Stimulated activated CD8-positive, alpha-beta memory T cell treated with anti-CD3 and anti-CD28 coated beads, Interleukin-15, amount 100 ng/mL, for 4 hours (primary cell): ENCODE data around the gene BNIP5.

Source experiments
- DNase-seq, 2 donors: peaks; one replicate each; pipeline ENCODE4 v3.0.0-alpha.2; 2020; ENCODE audit warnings: low read depth in 2 of 2

Gene BNIP5

GRCh38 chr6:36323062-36323461 is 13.6 kb downstream of the BNIP5 start:
- DNase-seq, result no peak

GRCh38 chr6:36322591-36322990 is 14.1 kb downstream of the BNIP5 start:
- no peak for DNase-seq

- no peak for DNase-seq
Measured at GRCh38 chr6:36320475-36320874, 16.2 kb downstream of the BNIP5 start.

DNA sequence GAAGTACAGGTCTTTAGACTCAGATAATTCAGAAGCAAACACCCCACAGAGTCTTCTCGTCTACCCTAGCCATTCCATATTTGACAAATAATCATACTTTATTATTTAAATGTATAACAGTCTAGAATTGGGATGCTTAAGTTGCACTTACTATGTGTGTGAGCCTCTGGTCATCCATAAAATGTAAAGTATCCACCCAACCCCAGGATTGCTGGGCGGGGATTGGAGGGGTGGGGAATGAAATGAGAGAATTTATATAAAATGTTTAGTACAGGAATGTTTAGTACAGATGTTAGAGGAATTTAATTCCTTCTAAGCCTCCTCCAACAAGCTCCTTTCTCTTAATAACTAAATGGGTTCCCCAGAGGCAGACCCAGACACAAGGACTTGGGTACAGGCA is 16.9 kb downstream of the BNIP5 start:
- DNase-seq, result no peak

DNA sequence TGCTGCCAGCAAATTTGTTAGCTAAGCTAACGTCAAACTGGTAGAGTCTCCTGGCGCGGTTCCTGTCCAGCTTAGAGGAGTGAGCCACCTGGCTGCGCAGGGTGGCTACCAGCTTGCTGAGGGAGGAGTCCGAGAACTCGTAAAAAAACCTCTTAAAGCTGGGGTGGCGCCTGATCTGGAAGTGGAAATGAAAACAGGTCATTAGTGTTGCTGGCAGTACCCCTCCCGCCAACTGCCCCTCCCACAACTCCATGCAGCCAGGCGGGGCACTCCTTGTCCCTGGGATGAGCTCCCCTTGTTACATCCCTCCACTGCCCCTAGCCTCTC is 17.3 kb downstream of the BNIP5 start:
- no peak for DNase-seq

- DNase-seq, result no peak
Measured at GRCh38 chr6:36318690-36319435, 17.8 kb downstream of the BNIP5 start.

- DNase-seq, result no peak
Measured at GRCh38 chr6:36317623-36318022, 19.1 kb downstream of the BNIP5 start.

GRCh38 chr6:36315921-36316320 is 20.8 kb downstream of the BNIP5 start:
- no peak for DNase-seq

- no peak for DNase-seq
Measured at GRCh38 chr6:36314221-36315014, 22.3 kb downstream of the BNIP5 start.

DNA sequence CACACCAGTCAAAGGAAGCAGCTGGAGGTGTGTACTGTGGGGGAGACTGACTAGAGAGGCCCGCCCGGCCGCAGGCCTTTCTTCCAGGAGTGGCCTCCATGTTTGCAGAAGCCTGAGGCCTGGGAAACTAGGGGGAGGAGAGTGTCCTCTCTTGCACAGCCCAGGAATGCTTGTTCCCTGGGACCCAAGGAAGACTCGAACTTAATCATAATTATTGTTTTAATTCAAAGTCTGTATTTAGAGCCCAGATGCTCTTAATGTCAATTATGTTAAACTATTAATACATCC is 23.1 kb downstream of the BNIP5 start:
- DNase-seq, result no peak

DNA sequence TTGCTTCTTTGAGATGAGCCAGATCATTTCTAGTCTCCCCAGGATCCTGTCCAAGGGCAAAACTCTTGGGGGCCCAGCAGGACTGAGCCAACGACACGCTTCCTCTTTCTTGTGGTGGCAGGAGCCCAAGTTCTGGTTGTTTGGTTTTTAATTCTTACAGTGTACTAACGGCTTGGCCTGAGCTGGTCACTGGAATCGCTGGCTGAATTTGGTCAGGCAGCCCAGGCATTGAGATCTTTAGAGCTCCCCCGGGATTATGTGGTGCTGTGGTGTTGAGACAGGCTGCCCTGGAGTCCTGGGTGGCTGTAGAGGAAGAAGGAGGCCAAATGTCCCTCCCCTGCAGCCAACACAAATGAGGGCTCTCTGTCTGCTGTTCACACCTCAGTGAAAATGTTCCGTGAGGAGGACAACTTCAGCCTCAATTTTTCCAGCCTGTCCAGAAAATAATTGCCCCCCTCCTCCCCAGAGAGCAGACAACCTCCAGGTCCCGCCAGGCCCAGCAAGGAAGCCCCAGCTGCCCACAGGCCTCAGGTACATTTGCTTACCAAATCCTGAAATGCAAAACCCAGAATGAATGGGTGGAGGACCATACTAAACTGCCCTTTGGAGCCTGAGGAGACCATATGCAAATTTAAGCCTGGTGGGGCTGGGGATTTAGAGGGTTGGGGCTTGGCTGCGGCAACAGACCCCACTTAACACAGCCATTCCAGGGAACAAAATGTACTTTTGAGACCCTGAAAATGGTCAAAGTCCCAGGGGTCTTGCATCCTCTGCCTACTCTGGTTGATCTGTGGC is 23.6 kb downstream of the BNIP5 start:
- no peak for DNase-seq

DNA sequence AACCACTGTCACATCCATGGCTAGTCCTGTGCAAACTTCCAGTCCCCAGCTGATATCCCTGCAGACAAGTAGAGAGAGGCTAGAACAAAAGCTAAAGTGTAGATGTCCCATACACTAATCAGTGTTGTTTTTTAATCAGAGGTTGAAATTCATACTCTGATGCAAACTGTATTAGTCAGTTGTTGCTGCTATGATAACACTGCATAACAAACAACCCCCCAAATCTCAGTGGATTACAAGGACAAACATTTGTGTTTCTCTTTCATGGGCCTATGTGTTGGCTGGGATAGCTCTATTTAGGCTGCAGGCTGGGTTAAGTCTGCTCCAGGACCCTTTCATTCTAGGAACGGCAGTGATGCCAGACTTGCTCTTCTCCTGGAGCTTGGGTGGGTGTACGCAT is 26.8 kb downstream of the BNIP5 start:
- DNase-seq, result no peak

- no peak for DNase-seq
Measured at GRCh38 chr6:36309203-36309602, 27.5 kb downstream of the BNIP5 start.

- DNase-seq, result no peak
Measured at GRCh38 chr6:36308514-36308913, 28.2 kb downstream of the BNIP5 start.

DNA sequence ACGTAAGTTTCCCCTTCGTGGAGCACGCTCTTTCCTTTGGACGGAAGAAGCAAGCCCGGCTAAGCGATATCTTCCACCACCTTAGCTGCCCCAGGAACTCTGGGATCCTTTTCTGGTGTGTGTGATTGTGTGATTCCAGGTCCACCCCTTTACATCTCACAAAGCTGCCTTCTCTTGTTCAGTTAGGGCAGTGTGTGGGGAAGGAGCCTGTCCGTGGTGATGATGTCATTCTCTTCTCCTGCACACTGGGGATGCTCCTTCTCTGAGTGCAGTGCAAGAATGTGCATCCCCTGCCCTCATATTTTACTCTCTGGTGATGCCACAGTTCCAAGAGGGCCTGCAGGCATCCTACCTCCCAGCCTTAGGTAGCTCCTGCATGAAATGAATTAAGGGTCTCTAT is 30.3 kb downstream of the BNIP5 start:
- no peak for DNase-seq

DNA sequence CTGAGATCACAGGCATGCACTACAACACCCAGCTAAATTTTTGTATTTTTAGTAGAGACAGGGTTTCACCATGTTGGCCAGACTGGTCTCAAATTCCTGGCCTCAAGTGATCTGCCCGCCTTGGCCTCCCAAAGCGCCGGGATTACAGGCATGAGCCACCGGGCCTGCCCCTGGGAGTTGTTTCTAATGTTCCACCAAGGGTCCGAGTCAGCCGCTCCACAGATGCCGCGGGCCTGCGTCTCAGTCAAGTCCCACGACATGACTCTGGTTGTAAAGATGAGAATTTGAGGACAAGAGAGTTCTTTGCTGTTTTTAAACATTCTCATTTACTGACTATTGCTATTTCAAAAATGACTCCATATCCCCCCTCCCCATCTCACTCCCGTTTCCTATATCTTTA is 30.8 kb downstream of the BNIP5 start:
- DNase-seq, result no peak

- DNase-seq, result peak; percentile 67 to 85
Measured at GRCh38 chr6:36302227-36302976, 34.3 kb downstream of the BNIP5 start.

- DNase-seq, result no peak
Measured at GRCh38 chr6:36301781-36302180, 34.9 kb downstream of the BNIP5 start.

- no peak for DNase-seq
Measured at GRCh38 chr6:36301085-36301658, 35.5 kb downstream of the BNIP5 start.

DNA sequence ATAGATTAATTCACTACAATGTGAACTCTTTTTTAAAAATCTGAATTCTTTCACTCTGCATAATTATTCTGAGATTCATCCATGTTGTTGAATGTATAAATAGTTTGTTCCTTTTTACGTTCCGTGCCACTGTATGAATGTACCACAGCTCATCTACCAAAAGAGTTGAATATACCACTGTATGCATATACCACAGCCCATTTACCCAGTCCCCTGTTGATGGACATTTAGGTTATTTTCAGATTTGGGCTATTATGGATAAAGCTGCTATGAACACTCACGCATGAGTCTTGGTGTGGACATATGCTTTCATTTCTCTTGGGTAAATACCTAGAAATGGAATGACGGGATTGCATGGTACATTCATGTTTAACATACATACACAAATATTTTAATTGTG is 38.7 kb downstream of the BNIP5 start:
- DNase-seq, result no peak

DNA sequence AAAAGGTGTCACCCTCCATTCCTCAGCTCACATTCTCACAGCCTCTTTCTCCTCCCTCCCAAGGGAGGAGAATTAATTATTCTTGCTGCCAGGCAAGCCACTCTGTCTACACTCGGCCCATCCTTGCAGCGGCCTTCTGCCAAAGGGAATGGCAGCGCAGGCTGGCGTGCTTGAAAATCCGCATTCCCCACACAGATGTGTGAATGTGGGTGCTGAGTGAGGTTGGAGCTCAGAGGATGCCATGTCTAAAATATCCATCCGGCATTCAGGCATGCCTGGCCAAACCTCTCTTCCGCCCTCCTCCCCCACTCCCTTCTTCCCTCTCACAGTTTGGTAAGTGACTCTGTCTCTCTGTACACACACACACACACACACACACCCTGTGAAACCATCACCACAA is 39.2 kb downstream of the BNIP5 start:
- DNase-seq, result no peak

GRCh38 chr6:36297051-36297450 is 39.6 kb downstream of the BNIP5 start:
- DNase-seq, result no peak
